Measurements from ENCODE around the gene C4orf50.

The C4orf50 gene

DNA sequence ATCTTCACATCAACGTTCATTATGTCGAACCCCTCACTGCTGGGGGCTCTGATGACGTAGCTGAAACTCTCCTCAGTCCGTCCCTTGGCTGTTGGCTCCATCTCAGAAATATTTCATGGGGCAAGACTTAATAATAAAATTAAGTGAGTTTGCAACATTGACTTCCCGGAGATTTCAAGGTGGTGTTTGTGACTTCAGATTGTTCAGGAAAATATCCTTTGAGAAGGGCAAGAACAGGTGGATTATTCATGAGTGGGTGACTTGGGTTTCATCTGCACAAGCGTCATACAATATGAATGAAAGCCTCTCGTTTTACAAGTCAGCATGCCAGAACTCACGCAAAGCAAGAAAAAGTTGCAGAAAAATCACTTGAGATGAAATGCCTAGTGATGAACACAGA, at the start of gene C4orf50:
TSS of gene C4orf50 (minus strand) at position 101 of the 400 bp plus-strand sequence.
- H3K4me3 ChIP-seq (ENCODE audit: low read depth, low read length) = no peak within 1 kb of the TSS
- DNase-seq (ENCODE audit: low read depth) = no peak
- TF ChIP-seq, protein P1, sequence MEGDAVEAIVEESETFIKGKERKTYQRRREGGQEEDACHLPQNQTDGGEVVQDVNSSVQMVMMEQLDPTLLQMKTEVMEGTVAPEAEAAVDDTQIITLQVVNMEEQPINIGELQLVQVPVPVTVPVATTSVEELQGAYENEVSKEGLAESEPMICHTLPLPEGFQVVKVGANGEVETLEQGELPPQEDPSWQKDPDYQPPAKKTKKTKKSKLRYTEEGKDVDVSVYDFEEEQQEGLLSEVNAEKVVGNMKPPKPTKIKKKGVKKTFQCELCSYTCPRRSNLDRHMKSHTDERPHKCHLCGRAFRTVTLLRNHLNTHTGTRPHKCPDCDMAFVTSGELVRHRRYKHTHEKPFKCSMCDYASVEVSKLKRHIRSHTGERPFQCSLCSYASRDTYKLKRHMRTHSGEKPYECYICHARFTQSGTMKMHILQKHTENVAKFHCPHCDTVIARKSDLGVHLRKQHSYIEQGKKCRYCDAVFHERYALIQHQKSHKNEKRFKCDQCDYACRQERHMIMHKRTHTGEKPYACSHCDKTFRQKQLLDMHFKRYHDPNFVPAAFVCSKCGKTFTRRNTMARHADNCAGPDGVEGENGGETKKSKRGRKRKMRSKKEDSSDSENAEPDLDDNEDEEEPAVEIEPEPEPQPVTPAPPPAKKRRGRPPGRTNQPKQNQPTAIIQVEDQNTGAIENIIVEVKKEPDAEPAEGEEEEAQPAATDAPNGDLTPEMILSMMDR (IDR thresholded peaks at IDR 0.05; ENCODE audit: low read depth, low read length, missing control alignments) = no peak
- in situ Hi-C loops (cut with HindIII; ENCODE audit: low sequenced_read_pairs) = no loop called here

DNA sequence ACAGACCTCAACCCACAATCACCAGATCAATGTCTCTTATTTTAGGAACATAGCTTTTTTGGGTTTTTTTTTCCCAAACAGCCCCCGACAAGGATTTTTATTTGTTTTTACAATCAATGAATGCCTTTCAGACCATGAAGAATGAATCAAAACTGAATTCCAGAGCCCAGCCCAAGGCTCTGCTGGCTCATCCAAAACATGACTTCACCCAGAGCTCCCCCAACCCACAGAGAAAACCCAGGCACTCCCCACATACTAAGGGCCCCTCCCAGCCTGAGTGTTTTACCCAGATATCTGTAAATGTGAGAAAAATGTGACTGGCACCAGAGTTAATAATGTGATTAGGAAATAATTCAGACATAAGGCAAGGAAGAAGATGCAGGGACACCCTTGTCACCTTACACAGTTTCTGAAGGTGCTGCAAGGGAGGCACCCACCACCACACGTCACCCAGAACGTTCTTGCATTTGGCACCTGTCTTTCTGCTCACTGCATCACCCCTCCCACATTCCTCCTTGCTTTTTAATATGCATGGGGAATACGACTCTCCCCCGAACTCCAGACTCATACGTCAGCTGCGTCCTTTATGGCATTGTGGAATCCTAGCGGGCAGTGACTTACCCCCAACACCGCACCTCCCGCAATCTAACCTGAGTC, 47.8 kb upstream of the C4orf50 start:
- in situ Hi-C loops (cut with HindIII; ENCODE audit: low sequenced_read_pairs) = no loop called here
- no peak for DNase-seq (ENCODE audit: low read depth)
- no peak overlapping the region for H3K4me3 ChIP-seq (ENCODE audit: low read depth, low read length)
- TF ChIP-seq, protein P1 (IDR thresholded peaks at IDR 0.05; ENCODE audit: low read depth, low read length, missing control alignments) = no peak

DNA sequence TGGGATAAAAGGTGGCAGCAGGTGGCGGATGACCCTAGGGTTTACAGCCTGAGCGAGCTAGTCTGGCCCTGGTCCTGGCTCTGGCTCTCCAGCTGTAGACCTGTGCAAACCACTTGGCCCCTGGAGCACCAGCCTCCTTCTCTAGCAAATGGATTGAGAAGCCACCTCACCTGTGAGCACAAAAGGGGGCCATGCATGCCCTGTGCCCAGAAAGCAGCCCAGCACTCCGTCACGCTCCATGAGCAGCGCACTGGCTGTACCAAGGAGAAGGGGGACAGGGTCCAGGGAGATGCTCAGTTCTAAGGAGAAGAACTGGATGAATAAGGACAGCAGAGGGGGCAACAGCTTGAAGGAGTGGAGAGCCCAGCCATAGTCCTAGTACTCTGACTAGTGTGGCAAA, 46.9 kb upstream of the C4orf50 start:
- DNase-seq (ENCODE audit: low read depth) = no peak
- TF ChIP-seq, protein P1 (IDR thresholded peaks at IDR 0.05; ENCODE audit: low read depth, low read length, missing control alignments) = no peak
- in situ Hi-C loops (cut with HindIII; ENCODE audit: low sequenced_read_pairs) = no loop called here
- no peak overlapping the region for H3K4me3 ChIP-seq (ENCODE audit: low read depth, low read length)

GRCh38 chr4:6064383-6064782, 46.2 kb upstream of the C4orf50 start:
- no peak overlapping the region for H3K4me3 ChIP-seq (ENCODE audit: low read depth, low read length)
- TF ChIP-seq, protein P1 (IDR thresholded peaks at IDR 0.05; ENCODE audit: low read depth, low read length, missing control alignments) = no peak
- in situ Hi-C loops (cut with HindIII; ENCODE audit: low sequenced_read_pairs) = no loop called here
- no peak for DNase-seq (ENCODE audit: low read depth)

DNA sequence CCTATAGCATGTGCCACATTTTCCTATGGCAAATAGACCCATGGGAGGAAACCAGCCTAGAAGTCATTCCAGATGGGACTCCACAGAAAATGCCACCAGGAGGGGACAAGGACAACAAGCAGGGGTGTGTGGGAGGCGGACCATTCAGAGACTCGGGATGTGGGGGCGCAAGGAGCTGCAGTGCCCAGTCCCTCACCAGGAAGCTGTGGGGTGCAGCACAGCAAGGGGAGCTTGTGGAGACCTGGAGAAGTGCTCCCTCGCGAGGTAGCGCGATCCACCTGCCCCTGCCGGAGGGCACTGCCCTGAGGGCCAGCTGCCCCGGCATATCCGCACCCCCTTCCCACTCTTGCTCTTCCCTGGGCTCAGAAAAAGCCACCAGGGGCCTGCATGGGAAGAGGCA, 45.5 kb upstream of the C4orf50 start:
- DNase-seq (ENCODE audit: low read depth) = no peak
- in situ Hi-C loops (cut with HindIII; ENCODE audit: low sequenced_read_pairs) = no loop called here
- TF ChIP-seq, protein P1 (IDR thresholded peaks at IDR 0.05; ENCODE audit: low read depth, low read length, missing control alignments) = no peak
- no peak overlapping the region for H3K4me3 ChIP-seq (ENCODE audit: low read depth, low read length)

DNA sequence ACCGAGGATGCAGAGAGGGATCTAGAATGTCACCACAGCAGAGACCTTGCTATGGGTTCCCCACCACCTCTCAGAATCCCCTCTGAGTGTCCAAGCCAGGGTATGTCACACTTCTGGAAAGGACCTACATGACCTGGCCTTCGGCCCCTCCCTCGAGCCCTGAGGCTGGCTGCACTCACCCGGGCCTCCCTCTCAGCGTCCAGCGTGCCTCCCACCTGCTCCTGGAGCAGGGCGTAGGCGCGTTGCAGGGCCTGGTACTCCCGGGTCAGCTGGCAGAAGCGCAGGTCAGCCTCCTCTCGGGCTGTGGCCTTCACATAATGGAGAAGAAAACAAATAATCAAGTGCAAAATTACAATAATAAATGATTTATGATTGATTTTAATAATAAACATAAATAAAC, 43.9 kb upstream of the C4orf50 start:
- TF ChIP-seq, protein P1 (IDR thresholded peaks at IDR 0.05; ENCODE audit: low read depth, low read length, missing control alignments) = no peak
- in situ Hi-C loops (cut with HindIII; ENCODE audit: low sequenced_read_pairs) = no loop called here
- DNase-seq (ENCODE audit: low read depth) = no peak
- no peak overlapping the region for H3K4me3 ChIP-seq (ENCODE audit: low read depth, low read length)

Data from astrocyte of the cerebellum (primary cell).